ENCODE data around the gene ZNF385C. TPM values are rescaled to one million over a fixed set of nuclear protein-coding genes. Genes with fewer than 3 reads are reported as not detected.

Gene ZNF385C
- total RNA-seq, 6 donors from 2014 or later: 0.30 to 2.1 (median 0.44) TPM

DNA sequence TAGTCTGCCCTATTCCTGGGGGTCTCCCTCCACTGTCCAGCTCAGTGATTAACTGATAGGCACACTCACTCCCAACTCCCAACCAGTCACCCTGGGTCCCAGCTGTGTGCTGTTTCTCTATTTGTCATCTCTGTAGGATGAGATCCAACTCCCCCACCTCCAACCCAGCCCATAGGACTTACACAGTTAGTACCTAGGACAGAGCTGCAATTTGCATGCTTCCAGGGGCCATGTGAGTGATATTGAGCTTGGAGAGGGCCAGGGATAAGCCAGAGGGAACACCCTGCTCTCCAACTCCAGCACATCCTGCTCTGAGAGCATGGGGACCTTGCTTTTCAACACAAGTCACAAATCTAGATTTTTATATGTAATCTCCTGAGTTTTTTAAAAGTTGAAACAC, 56.7 kb downstream of the ZNF385C start:
- TF ChIP-seq EP300 (IDR thresholded peaks at IDR 0.05) (no peak), POLR2AphosphoS5 (IDR thresholded peaks at IDR 0.05) (no peak), POLR2A (IDR thresholded peaks at IDR 0.05) (no peak)
- TF ChIP-seq, protein P1, sequence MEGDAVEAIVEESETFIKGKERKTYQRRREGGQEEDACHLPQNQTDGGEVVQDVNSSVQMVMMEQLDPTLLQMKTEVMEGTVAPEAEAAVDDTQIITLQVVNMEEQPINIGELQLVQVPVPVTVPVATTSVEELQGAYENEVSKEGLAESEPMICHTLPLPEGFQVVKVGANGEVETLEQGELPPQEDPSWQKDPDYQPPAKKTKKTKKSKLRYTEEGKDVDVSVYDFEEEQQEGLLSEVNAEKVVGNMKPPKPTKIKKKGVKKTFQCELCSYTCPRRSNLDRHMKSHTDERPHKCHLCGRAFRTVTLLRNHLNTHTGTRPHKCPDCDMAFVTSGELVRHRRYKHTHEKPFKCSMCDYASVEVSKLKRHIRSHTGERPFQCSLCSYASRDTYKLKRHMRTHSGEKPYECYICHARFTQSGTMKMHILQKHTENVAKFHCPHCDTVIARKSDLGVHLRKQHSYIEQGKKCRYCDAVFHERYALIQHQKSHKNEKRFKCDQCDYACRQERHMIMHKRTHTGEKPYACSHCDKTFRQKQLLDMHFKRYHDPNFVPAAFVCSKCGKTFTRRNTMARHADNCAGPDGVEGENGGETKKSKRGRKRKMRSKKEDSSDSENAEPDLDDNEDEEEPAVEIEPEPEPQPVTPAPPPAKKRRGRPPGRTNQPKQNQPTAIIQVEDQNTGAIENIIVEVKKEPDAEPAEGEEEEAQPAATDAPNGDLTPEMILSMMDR (IDR thresholded peaks at IDR 0.05): no peak
- ATAC-seq (ENCODE audit: low FRiP score in 2 of 2): no peak
- Histone ChIP-seq H3K27me3 (no peaks in the 10 kb centered on the region), H3K4me3 (no peak overlapping the region), H3K4me1 (peaks cover 0 to 11% (median 3%) of the 10 kb centered on the region in 4 donors), H3K36me3 (peaks cover 0 to 6% (median 0%) of the 10 kb centered on the region in 4 donors), H3K27ac (no peak overlapping the region), H3K9me3 (no peaks in the 10 kb centered on the region)
- no peak for DNase-seq

DNA sequence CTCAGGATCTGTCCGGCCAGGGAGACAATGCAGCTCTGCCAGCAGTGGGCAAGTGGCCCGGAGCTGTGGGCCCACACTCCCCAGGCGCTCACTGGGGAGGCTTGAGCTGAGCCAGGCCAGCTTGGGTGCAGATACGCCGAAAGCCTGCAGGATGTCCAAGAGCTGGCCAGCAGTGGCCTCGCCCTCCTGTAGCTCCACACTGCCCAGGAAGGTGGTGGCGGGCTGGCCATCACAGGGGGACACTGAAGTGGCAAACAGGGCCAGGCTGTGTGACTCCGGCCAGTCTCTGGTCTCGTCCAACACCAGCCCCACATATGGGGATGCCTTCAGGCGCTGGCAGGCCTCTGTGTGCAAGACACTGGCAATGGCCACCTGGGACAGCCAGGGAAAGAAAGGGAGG, 57.5 kb downstream of the ZNF385C start:
- H3K36me3 ChIP-seq: peaks cover 0 to 6% (median 0%) of the 10 kb centered on the region in 4 donors
- ATAC-seq (ENCODE audit: low FRiP score in 2 of 2) (peak in 1 of 2 donors; percentile 8), DNase-seq (peak in 1 of 2 donors; percentile 54)
- H3K27me3 ChIP-seq: no peaks in the 10 kb centered on the region
- H3K4me1 ChIP-seq: peaks cover 0 to 11% (median 3%) of the 10 kb centered on the region in 4 donors
- no peak overlapping the region for H3K27ac ChIP-seq
- no peaks in the 10 kb centered on the region for H3K9me3 ChIP-seq
- TF ChIP-seq EP300 (IDR thresholded peaks at IDR 0.05): no peak
- TF ChIP-seq, protein P1 (IDR thresholded peaks at IDR 0.05): no peak
- TF ChIP-seq POLR2AphosphoS5 (IDR thresholded peaks at IDR 0.05): no peak
- TF ChIP-seq POLR2A (IDR thresholded peaks at IDR 0.05): no peak
- WGBS, 2 donors: 95 to 96% methylated on average over 7 to 8 of the region's 10 CpGs
- no peak overlapping the region for H3K4me3 ChIP-seq

DNA sequence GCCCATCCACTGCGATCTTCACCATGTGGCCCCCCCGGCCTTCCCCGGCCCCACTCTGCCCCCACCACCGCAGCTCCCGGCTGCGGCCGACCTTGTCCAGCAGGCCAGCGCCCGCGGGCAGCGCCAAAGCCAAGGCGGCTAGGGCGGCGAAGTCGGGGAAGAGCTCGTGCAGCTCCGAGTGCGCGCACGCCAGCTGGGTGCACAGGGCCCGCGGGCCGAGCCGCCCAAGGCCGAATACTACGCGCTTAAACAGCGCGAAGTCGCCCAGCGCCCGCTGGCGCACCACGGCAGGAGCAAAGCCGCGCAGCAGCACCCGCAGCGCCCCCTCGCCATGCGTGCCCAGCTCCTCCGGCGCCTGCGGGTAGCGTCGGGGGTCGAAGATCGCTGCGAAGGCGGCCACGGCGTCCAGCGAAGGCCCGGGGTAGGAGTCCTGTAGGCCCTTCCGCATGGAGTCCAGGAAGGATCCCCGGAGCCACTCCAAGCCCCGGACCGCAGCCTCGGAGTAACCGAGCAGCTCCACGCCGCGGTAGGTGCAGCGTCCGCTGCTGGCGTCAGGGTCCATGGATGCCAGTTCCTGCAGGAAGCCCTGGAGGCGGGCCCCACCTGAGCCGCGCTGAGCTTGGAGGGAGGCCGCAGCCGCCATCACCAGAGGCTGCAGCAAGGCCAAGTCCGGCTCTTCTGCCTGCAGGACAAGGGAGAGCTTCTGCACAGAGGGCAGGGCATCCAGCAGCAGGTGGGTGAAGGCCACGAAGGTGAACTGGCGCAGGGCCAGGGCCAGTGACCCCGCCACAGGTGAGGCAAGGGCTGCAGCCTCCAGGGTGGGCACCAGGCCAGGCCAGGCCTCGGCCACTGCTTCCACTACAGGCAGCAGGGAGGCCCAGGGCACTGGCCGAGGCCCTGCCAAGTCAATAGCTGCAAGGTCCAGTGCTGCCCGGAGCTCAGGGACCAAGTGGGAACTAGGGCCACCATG, 58.2 kb downstream of the ZNF385C start:
- peaks cover 0 to 6% (median 0%) of the 10 kb centered on the region in 4 donors for H3K36me3 ChIP-seq
- peak overlapping the region in 2 of 4 donors; percentile 20 to 22 for H3K4me3 ChIP-seq
- peaks cover 0 to 11% (median 3%) of the 10 kb centered on the region in 4 donors for H3K4me1 ChIP-seq
- no peak overlapping the region for H3K27ac ChIP-seq
- TF ChIP-seq POLR2A (IDR thresholded peaks at IDR 0.05): no peak
- TF ChIP-seq EP300 (IDR thresholded peaks at IDR 0.05): no peak
- TF ChIP-seq, protein P1 (IDR thresholded peaks at IDR 0.05): no peak
- TF ChIP-seq POLR2AphosphoS5 (IDR thresholded peaks at IDR 0.05): no peak
- no peaks in the 10 kb centered on the region for H3K27me3 ChIP-seq
- H3K9me3 ChIP-seq: no peaks in the 10 kb centered on the region
- WGBS, 2 donors: 72 to 93% methylated on average over 3 to 15 of the region's 77 CpGs
- DNase-seq: peak in 1 of 2 donors; percentile 85
- peak in 1 of 2 donors; percentile 26 for ATAC-seq (ENCODE audit: low FRiP score in 2 of 2)

DNA sequence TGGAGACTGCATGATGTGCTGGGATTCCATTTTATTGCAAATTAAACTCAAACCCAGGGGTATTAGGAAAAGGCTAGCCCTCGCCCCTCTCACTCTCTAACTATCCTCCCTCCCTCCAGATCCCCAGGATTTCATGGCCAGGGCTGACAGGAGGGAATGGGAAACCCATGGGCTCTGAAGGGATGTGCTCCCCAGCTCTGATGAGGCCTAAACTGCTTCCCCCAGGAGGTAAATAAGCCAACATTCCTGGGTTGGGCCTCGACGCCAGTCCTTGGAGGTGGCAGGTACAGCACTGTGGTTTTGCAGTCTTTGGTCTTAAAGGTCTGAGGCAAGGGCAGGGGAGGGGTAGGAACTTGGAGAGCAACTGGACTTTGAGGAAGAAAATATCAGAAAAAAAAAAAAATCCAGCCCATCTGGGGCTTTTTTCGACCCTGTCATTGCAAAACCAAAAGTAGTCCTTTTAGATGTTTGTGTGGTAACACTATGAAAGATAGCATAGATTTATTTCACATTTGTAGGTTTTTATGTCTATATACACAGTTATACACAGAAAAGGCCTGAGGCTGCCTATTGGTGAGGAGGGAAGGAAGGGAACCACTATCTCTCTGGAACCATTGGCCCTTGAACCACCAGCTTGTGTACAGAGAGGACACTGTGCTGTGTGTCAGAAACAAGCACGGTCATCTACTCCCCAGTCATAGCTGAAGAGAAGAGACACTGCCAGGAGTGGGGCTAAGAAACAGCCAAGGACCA, 59.9 kb downstream of the ZNF385C start:
- Histone ChIP-seq H3K9me3 (no peaks in the 10 kb centered on the region), H3K36me3 (peaks cover 0 to 6% (median 0%) of the 10 kb centered on the region in 4 donors), H3K4me3 (no peak overlapping the region), H3K4me1 (peaks cover 0 to 11% (median 3%) of the 10 kb centered on the region in 4 donors), H3K27me3 (no peaks in the 10 kb centered on the region), H3K27ac (no peak overlapping the region)
- WGBS, 2 donors: 72 to 74% methylated on average over 5 of the region's 5 CpGs
- no peak for TF ChIP-seq POLR2AphosphoS5 (IDR thresholded peaks at IDR 0.05)
- TF ChIP-seq POLR2A (IDR thresholded peaks at IDR 0.05): no peak
- TF ChIP-seq EP300 (IDR thresholded peaks at IDR 0.05): no peak
- TF ChIP-seq, protein P1 (IDR thresholded peaks at IDR 0.05): no peak
- no peak for ATAC-seq (ENCODE audit: low FRiP score in 2 of 2)
- DNase-seq: no peak
